H1 (cell line): ENCODE measurements around the gene FAM107A.

ENCODE experiments used
- CHD1 ChIP-seq: IDR thresholded peaks from 2 replicates; pipeline ENCODE4 v1.6.1; 2012; ENCODE audit warnings: low read depth, low read length, improper control_type of control experiment
- CTCF ChIP-seq, 3 experiments: IDR thresholded peaks; 1 replicate in 2 of 3; 2 replicates in 1 of 3; pipeline versions ENCODE4 v1.5.1 to v1.6.1; 2011; ENCODE audit warnings: low read length in 3 of 3, mild to moderate bottlenecking in 3 of 3, inconsistent platforms in 2 of 3, low read depth in 1 of 3, moderate library complexity in 1 of 3; ENCODE audit not compliant: insufficient read depth in 1 of 3; ENCODE audit errors: control extremely low read depth in 1 of 3
- GABPA ChIP-seq: IDR thresholded peaks from 2 replicates; pipeline ENCODE4 v1.6.1; 2011; ENCODE audit warnings: mild to moderate bottlenecking, low read length, moderate library complexity, borderline replicate concordance; ENCODE audit not compliant: insufficient read depth
- HDAC2 ChIP-seq, 2 experiments: fragments of 300-600 bp in 1 of 2; sonication (generic) in 1 of 2; IDR thresholded peaks; 2 replicates each; pipeline ENCODE4 v1.6.1; 2011 to 2012; ENCODE audit warnings: low read depth in 2 of 2, low read length in 2 of 2, mild to moderate bottlenecking in 2 of 2, moderate library complexity in 2 of 2, borderline replicate concordance in 1 of 2, inconsistent platforms in 1 of 2
- TEAD4 ChIP-seq: IDR thresholded peaks from 2 replicates; pipeline ENCODE4 v1.6.1; 2012; ENCODE audit warnings: low read depth, low read length, inconsistent platforms, mixed read lengths

DNA sequence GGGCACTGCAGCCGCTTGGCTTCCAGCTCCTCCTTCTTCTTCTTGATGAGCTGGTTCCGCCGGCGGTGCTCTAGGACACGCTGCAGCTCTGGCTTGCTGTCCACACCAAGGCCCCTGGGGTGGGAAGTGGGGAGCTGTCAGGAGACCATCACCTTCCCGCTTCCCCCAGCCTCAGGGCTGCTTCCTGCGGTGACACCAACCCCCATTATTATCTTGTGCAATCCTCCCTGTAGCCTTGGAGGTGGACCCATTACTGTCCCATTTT, 10.0 kb downstream of the FAM107A start:
- no peak for TF ChIP-seq CHD1
- TF ChIP-seq CTCF (IDR thresholded peaks at IDR 0.05; ENCODE audit: control extremely low read depth in 1 of 3, insufficient read depth in 1 of 3, low read depth in 1 of 3, low read length in 3 of 3), result no peak
- no peak for TF ChIP-seq HDAC2 (IDR thresholded peaks at IDR 0.05; ENCODE audit: borderline replicate concordance in 1 of 2, low read depth in 2 of 2, low read length in 2 of 2)
- no peak for TF ChIP-seq TEAD4
- no peak for TF ChIP-seq GABPA
